ENCODE data around the gene CDC20.

The CDC20 gene

GRCh38 chr1:43358746-43359693 is at the start of gene CDC20:
Gene CDC20, plus strand, starts transcription at chr1:43358981. Its CDS starts 235 bp downstream, at chr1:43359216.
- Histone ChIP-seq H3K9me3 (ENCODE audit: control insufficient read depth, insufficient read depth, low read length) (no peaks in the 10 kb centered on the region), H3K36me3 (ENCODE audit: control insufficient read depth, insufficient read depth, low read length) (peaks cover 42% of the 10 kb centered on the region), H3K4me3 (ENCODE audit: low read depth, low read length) (peak within 1 kb of the TSS; percentile 94), H3K9ac (ENCODE audit: low read depth, low read length) (peak within 1 kb of the TSS; percentile 94), H3K27me3 (ENCODE audit: control insufficient read depth, insufficient read depth, low read length) (no peaks in the 10 kb centered on the region), H3K4me1 (ENCODE audit: control insufficient read depth, insufficient read depth, low read length) (peaks cover 8% of the 10 kb centered on the region)

GRCh38 chr1:43309405-43310025 is 49.3 kb upstream of the CDC20 start:
- Histone ChIP-seq H3K4me3 (ENCODE audit: low read depth, low read length) (no peak overlapping the region), H3K36me3 (ENCODE audit: control insufficient read depth, insufficient read depth, low read length) (no peaks in the 10 kb centered on the region), H3K9ac (ENCODE audit: low read depth, low read length) (no peak overlapping the region), H3K27me3 (ENCODE audit: control insufficient read depth, insufficient read depth, low read length) (no peaks in the 10 kb centered on the region), H3K9me3 (ENCODE audit: control insufficient read depth, insufficient read depth, low read length) (no peaks in the 10 kb centered on the region), H3K4me1 (ENCODE audit: control insufficient read depth, insufficient read depth, low read length) (no peaks in the 10 kb centered on the region)

GRCh38 chr1:43311521-43311920 is 47.3 kb upstream of the CDC20 start:
- no peaks in the 10 kb centered on the region for H3K4me1 ChIP-seq (ENCODE audit: control insufficient read depth, insufficient read depth, low read length)

GRCh38 chr1:43312212-43312623 is 46.6 kb upstream of the CDC20 start:
- Histone ChIP-seq H3K27me3 (ENCODE audit: control insufficient read depth, insufficient read depth, low read length) (no peaks in the 10 kb centered on the region), H3K4me1 (ENCODE audit: control insufficient read depth, insufficient read depth, low read length) (no peaks in the 10 kb centered on the region), H3K4me3 (ENCODE audit: low read depth, low read length) (no peak overlapping the region), H3K36me3 (ENCODE audit: control insufficient read depth, insufficient read depth, low read length) (no peaks in the 10 kb centered on the region), H3K9ac (ENCODE audit: low read depth, low read length) (no peak overlapping the region), H3K9me3 (ENCODE audit: control insufficient read depth, insufficient read depth, low read length) (no peaks in the 10 kb centered on the region)

More at GRCh38 chr1:43311521-43311920, 47.3 kb upstream of the CDC20 start:
- Histone ChIP-seq H3K9me3 (ENCODE audit: control insufficient read depth, insufficient read depth, low read length) (no peaks in the 10 kb centered on the region), H3K9ac (ENCODE audit: low read depth, low read length) (no peak overlapping the region), H3K36me3 (ENCODE audit: control insufficient read depth, insufficient read depth, low read length) (no peaks in the 10 kb centered on the region), H3K4me3 (ENCODE audit: low read depth, low read length) (no peak overlapping the region), H3K27me3 (ENCODE audit: control insufficient read depth, insufficient read depth, low read length) (no peaks in the 10 kb centered on the region)

- Histone ChIP-seq H3K9me3 (ENCODE audit: control insufficient read depth, insufficient read depth, low read length) (no peaks in the 10 kb centered on the region), H3K9ac (ENCODE audit: low read depth, low read length) (no peak overlapping the region), H3K27me3 (ENCODE audit: control insufficient read depth, insufficient read depth, low read length) (no peaks in the 10 kb centered on the region), H3K4me3 (ENCODE audit: low read depth, low read length) (no peak overlapping the region), H3K4me1 (ENCODE audit: control insufficient read depth, insufficient read depth, low read length) (no peaks in the 10 kb centered on the region), H3K36me3 (ENCODE audit: control insufficient read depth, insufficient read depth, low read length) (no peaks in the 10 kb centered on the region)
These were observed 45.9 kb upstream of the CDC20 start for GRCh38 chr1:43312663-43313515.

- Histone ChIP-seq H3K9ac (ENCODE audit: low read depth, low read length) (no peak overlapping the region), H3K9me3 (ENCODE audit: control insufficient read depth, insufficient read depth, low read length) (no peaks in the 10 kb centered on the region), H3K36me3 (ENCODE audit: control insufficient read depth, insufficient read depth, low read length) (no peaks in the 10 kb centered on the region), H3K4me3 (ENCODE audit: low read depth, low read length) (no peak overlapping the region), H3K4me1 (ENCODE audit: control insufficient read depth, insufficient read depth, low read length) (peaks cover 2% of the 10 kb centered on the region), H3K27me3 (ENCODE audit: control insufficient read depth, insufficient read depth, low read length) (no peaks in the 10 kb centered on the region)
These were observed 45.0 kb upstream of the CDC20 start for GRCh38 chr1:43313771-43314170.

- peaks cover 2% of the 10 kb centered on the region for H3K4me1 ChIP-seq (ENCODE audit: control insufficient read depth, insufficient read depth, low read length)
- H3K9ac ChIP-seq (ENCODE audit: low read depth, low read length), result no peak overlapping the region
- H3K9me3 ChIP-seq (ENCODE audit: control insufficient read depth, insufficient read depth, low read length), result no peaks in the 10 kb centered on the region
- no peaks in the 10 kb centered on the region for H3K36me3 ChIP-seq (ENCODE audit: control insufficient read depth, insufficient read depth, low read length)
- H3K27me3 ChIP-seq (ENCODE audit: control insufficient read depth, insufficient read depth, low read length), result no peaks in the 10 kb centered on the region
- no peak overlapping the region for H3K4me3 ChIP-seq (ENCODE audit: low read depth, low read length)
These were observed 44.5 kb upstream of the CDC20 start for GRCh38 chr1:43314233-43314632.

- Histone ChIP-seq H3K27me3 (ENCODE audit: control insufficient read depth, insufficient read depth, low read length) (no peaks in the 10 kb centered on the region), H3K4me3 (ENCODE audit: low read depth, low read length) (no peak overlapping the region), H3K36me3 (ENCODE audit: control insufficient read depth, insufficient read depth, low read length) (no peaks in the 10 kb centered on the region), H3K9ac (ENCODE audit: low read depth, low read length) (no peak overlapping the region), H3K4me1 (ENCODE audit: control insufficient read depth, insufficient read depth, low read length) (peaks cover 2% of the 10 kb centered on the region), H3K9me3 (ENCODE audit: control insufficient read depth, insufficient read depth, low read length) (no peaks in the 10 kb centered on the region)
These were observed 43.3 kb upstream of the CDC20 start for GRCh38 chr1:43315481-43315880.

- peaks cover 2% of the 10 kb centered on the region for H3K4me1 ChIP-seq (ENCODE audit: control insufficient read depth, insufficient read depth, low read length)
These were observed 42.6 kb upstream of the CDC20 start for GRCh38 chr1:43315963-43316737.

GRCh38 chr1:43316738-43317520 is 41.9 kb upstream of the CDC20 start:
- no peak overlapping the region for H3K4me3 ChIP-seq (ENCODE audit: low read depth, low read length)
- no peak overlapping the region for H3K9ac ChIP-seq (ENCODE audit: low read depth, low read length)
- peaks cover 2% of the 10 kb centered on the region for H3K4me1 ChIP-seq (ENCODE audit: control insufficient read depth, insufficient read depth, low read length)
- H3K36me3 ChIP-seq (ENCODE audit: control insufficient read depth, insufficient read depth, low read length), result no peaks in the 10 kb centered on the region
- no peaks in the 10 kb centered on the region for H3K27me3 ChIP-seq (ENCODE audit: control insufficient read depth, insufficient read depth, low read length)
- H3K9me3 ChIP-seq (ENCODE audit: control insufficient read depth, insufficient read depth, low read length), result no peaks in the 10 kb centered on the region

More at GRCh38 chr1:43315963-43316737, 42.6 kb upstream of the CDC20 start:
- H3K4me3 ChIP-seq (ENCODE audit: low read depth, low read length), result no peak overlapping the region
- H3K36me3 ChIP-seq (ENCODE audit: control insufficient read depth, insufficient read depth, low read length), result no peaks in the 10 kb centered on the region
- H3K9ac ChIP-seq (ENCODE audit: low read depth, low read length), result no peak overlapping the region
- H3K27me3 ChIP-seq (ENCODE audit: control insufficient read depth, insufficient read depth, low read length), result no peaks in the 10 kb centered on the region
- no peaks in the 10 kb centered on the region for H3K9me3 ChIP-seq (ENCODE audit: control insufficient read depth, insufficient read depth, low read length)
